HCT116 (cell line): ENCODE data around the gene SLCO4A1.

Source experiments
- JUND ChIP-seq: IDR thresholded peaks from 2 replicates; pipeline ENCODE4 v1.6.1; 2012
- POLR2A ChIP-seq: IDR thresholded peaks from 2 replicates; pipeline ENCODE4 v1.7.0; 2011; ENCODE audit warnings: borderline replicate concordance; ENCODE audit not compliant: insufficient read depth, insufficient read length; ENCODE audit errors: extremely low read depth
- POLR2AphosphoS5 ChIP-seq: IDR thresholded peaks from 2 replicates; pipeline ENCODE4 v1.6.1; 2011; ENCODE audit warnings: mild to moderate bottlenecking, low read depth, low read length, moderate library complexity
- RAD21 ChIP-seq: IDR thresholded peaks from 2 replicates; pipeline ENCODE4 v1.6.1; 2012; ENCODE audit warnings: low read depth, mild to moderate bottlenecking
- SIN3A ChIP-seq: IDR thresholded peaks from 2 replicates; pipeline ENCODE4 v1.6.1; 2012; ENCODE audit warnings: low read depth
- SRF ChIP-seq: IDR thresholded peaks from 2 replicates; pipeline ENCODE4 v1.6.1; 2012; ENCODE audit warnings: low read depth
- YY1 ChIP-seq: IDR thresholded peaks from 2 replicates; pipeline ENCODE4 v1.6.1; 2011; ENCODE audit warnings: low read length, low read depth, moderate library complexity, mild to moderate bottlenecking; ENCODE audit not compliant: insufficient replicate concordance; ENCODE audit errors: extremely low read depth
- TF ChIP-seq, protein P1 (sequence below), 3 experiments: fragments of 200-600 bp in 1 of 3; sonication (generic) in 1 of 3; IDR thresholded peaks in 2 of 3; conservative IDR thresholded peaks in 1 of 3; 2 replicates each; pipeline ENCODE4 v1.5.1; 2012 to 2017; ENCODE audit warnings: low read depth in 2 of 3, low read length in 2 of 3, antibody characterized with exemption in 1 of 3, borderline replicate concordance in 1 of 3, control low read depth in 1 of 3, mild to moderate bottlenecking in 1 of 3, mixed read lengths in 1 of 3, mixed run types in 1 of 3, moderate library complexity in 1 of 3; ENCODE audit not compliant: insufficient read depth in 1 of 3
- TF ChIP-seq, protein P2 (sequence below): IDR thresholded peaks from 2 replicates; pipeline ENCODE4 v1.6.1; 2012
- TF ChIP-seq, protein P3 (sequence below): IDR thresholded peaks from 2 replicates; pipeline ENCODE4 v1.6.1; 2011; ENCODE audit warnings: mild to moderate bottlenecking, low read length, moderate library complexity; ENCODE audit not compliant: insufficient replicate concordance; ENCODE audit errors: extremely low read depth

DNA sequence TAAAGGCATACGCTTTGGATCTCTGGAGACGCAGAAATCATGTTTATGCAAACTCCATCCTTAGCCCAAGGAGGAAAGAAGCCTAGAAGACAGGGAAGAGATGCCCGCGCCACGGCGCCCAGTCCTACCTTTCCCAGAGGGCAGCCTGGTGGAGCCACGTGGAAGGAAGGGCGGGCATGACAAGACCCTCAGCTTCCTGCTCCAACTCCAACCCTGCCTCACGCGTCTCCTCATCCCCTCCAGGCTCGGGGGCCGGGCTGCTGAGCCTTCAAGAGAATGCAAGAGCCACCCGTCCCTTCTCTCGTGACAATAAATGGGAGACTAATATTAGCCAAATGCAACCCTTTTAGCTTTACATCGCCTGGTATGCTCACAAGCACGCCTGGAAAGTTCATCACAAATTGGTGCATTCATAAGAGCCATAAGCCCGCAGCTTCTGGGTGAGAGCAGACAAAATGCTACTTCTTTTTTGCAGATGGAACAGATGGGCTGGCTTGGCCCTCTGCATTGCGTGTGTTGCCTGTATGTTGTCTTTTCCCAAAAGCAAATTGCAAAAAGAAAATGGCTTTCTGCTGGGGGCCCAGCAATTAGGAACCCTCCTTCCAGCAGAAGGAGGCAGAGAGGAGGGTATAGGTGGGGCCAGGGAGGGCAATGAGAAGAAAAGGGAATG lies 58.1 kb downstream of the SLCO4A1 start:
- TF ChIP-seq, protein P1, sequence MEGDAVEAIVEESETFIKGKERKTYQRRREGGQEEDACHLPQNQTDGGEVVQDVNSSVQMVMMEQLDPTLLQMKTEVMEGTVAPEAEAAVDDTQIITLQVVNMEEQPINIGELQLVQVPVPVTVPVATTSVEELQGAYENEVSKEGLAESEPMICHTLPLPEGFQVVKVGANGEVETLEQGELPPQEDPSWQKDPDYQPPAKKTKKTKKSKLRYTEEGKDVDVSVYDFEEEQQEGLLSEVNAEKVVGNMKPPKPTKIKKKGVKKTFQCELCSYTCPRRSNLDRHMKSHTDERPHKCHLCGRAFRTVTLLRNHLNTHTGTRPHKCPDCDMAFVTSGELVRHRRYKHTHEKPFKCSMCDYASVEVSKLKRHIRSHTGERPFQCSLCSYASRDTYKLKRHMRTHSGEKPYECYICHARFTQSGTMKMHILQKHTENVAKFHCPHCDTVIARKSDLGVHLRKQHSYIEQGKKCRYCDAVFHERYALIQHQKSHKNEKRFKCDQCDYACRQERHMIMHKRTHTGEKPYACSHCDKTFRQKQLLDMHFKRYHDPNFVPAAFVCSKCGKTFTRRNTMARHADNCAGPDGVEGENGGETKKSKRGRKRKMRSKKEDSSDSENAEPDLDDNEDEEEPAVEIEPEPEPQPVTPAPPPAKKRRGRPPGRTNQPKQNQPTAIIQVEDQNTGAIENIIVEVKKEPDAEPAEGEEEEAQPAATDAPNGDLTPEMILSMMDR (IDR thresholded peaks at IDR 0.05 in 2 of 3, conservative IDR thresholded peaks at IDR 0.05 in 1 of 3; ENCODE audit: borderline replicate concordance in 1 of 3, insufficient read depth in 1 of 3, low read depth in 2 of 3, low read length in 2 of 3), result no peak
- TF ChIP-seq SIN3A (no peak), SRF (no peak), RAD21 (no peak), POLR2A (no peak), JUND (no peak), POLR2AphosphoS5 (no peak), YY1 (no peak)
- TF ChIP-seq, protein P2, sequence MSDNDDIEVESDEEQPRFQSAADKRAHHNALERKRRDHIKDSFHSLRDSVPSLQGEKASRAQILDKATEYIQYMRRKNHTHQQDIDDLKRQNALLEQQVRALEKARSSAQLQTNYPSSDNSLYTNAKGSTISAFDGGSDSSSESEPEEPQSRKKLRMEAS, result no peak
- TF ChIP-seq, protein P3, sequence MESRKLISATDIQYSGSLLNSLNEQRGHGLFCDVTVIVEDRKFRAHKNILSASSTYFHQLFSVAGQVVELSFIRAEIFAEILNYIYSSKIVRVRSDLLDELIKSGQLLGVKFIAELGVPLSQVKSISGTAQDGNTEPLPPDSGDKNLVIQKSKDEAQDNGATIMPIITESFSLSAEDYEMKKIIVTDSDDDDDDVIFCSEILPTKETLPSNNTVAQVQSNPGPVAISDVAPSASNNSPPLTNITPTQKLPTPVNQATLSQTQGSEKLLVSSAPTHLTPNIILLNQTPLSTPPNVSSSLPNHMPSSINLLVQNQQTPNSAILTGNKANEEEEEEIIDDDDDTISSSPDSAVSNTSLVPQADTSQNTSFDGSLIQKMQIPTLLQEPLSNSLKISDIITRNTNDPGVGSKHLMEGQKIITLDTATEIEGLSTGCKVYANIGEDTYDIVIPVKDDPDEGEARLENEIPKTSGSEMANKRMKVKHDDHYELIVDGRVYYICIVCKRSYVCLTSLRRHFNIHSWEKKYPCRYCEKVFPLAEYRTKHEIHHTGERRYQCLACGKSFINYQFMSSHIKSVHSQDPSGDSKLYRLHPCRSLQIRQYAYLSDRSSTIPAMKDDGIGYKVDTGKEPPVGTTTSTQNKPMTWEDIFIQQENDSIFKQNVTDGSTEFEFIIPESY, result no peak
